ENCODE measurements around the gene CAMTA1.

The CAMTA1 gene

GRCh38 chr1:7269525-7269924, 484.3 kb downstream of the CAMTA1 start:
- DNase-seq = no peak

DNA sequence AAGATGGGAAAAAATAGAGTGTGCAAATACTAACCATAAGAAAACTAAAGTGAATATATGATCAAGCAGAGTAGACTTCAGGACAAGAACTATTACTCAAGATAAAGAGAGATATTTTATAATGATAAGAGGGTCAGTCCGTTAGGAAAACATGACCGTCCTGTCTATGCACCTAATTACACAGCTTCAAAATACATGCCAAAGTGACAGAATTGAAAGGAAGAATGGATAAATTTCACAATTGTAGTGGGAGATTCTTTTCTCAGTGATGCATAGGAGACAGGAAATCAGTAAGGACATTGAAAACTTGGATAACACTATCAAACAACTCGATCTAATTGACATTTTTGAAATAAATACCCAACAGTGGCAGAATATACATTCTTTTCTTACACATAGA, 489.0 kb downstream of the CAMTA1 start:
- no peak for DNase-seq

DNA sequence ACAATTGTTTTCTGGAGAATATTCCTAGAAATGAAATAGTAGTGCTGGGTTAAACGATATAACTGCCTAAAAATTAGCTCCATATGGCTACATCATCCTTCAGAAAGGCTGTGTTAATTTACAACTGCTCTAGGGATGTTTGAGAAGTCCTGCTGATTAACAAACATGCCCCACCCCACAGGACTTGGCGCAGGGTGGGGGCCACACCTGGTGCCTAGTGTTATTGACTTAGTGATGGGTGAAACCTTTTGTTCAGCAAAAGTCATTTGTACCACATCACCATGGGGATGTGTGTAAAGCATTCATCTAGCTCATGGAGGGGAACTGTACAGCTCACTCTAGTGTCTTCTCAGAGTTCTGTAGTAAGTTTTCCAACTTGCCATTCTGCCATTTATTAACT, 492.8 kb downstream of the CAMTA1 start:
- DNase-seq = no peak

GRCh38 chr1:7278827-7279765, 493.8 kb downstream of the CAMTA1 start:
- no peak for DNase-seq

GRCh38 chr1:7279769-7280168, 494.5 kb downstream of the CAMTA1 start:
- no peak for DNase-seq

DNA sequence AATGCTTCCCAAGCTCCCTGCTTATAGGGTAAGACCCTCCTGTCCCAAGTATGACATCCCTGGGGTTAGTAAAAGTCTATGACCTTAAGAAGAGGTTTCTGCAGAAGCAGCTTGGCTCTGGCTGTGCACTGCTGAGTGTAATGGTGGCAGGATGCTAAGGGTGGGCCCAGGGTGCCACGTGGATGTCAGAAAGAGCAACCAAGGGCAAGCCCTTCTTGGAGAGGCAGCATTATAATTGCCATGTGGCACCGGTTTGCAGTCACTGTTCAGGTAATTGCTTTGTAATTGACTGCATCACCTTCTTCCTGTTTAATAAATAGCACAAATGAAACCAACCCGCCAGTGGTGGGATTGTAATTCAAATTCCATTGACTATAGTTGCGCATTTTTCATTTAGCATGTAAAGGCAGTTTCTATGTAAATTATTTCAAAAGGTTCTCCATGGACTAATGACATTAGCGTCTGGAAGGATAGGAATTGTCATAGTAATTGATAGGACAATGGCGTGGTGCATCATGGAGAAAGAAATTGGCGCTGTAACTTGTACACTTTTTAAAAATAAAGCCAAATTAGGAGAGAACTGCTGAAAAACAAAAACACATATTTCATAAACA, 495.2 kb downstream of the CAMTA1 start:
- DNase-seq = no peak

- no peak for DNase-seq
Observed at GRCh38 chr1:7281821-7282220, 496.6 kb downstream of the CAMTA1 start.

- DNase-seq = no peak
Observed at GRCh38 chr1:7284839-7285435, 499.7 kb downstream of the CAMTA1 start.

GRCh38 chr1:7285856-7286454, 500.7 kb downstream of the CAMTA1 start:
- no peak for DNase-seq

GRCh38 chr1:7287013-7287412, 501.8 kb downstream of the CAMTA1 start:
- no peak for DNase-seq

DNA sequence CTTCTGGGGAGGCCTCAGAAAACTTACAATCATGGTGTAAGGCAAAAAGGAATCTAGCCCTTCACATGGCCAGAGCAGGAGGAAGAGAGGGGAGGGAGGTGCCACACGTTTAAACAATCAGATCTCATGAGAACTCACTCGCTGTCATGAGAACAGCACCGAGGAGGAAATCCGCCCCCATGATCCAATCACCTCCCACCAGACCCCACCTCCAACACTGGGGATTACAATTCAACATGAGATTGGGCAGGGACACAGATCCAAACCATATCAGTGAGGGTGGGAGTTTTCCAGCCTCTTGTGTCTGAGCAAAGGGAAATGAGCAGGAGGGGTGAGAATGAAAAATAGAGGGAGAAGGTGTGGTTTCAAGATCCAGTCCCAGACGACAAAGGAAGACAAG, 503.7 kb downstream of the CAMTA1 start:
- DNase-seq = no peak

DNA sequence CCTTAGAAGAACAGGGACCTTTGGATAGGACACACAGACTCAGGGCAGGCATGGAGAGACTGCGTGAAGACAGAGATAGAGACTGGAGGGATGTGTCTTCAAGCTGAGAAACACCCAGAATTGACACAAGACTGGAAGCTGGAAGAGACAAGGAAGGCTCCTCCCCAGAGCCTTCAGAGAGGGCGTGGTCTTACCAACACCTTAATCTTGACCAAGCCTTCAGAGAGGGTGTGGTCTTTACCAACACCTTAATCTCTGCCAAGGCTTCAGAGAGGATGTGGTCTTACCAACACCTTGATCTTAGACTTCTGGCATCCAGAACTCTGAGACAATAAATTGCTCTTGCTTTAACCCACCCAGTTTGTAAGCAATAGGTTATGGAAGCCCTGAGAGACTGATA, 504.4 kb downstream of the CAMTA1 start:
- no peak for DNase-seq

- DNase-seq = no peak
Observed at GRCh38 chr1:7290971-7291970, 506.0 kb downstream of the CAMTA1 start.

DNA sequence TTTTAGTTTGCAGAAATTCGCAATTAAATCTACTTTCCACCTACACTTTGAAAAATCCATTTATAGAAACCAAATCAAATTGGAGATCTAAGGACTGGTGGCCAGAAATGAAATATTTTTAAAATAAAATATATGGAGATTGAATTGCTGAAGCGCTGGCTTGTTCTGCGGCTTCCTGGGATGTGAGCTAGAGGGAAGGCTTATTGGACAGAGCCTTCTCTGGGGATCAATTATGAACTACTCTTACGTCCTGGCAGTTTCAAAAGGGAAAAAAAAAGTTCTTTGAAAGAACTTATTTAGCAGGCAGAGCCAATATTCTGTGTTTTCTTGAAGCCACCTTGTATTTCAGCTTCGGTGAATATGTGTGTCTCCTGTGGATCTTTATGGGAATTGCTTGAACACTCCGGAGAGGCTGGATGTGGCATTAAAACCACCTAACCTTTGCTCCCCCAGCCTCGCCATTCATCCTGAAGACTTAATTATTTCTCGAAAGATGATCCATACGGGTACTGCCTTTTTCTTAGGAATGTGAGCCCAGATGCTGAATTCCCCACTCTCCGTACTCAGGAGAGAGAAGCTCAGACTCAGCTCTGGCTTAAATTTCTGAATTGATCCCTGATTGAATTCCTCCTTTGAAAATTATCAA, 506.9 kb downstream of the CAMTA1 start:
- DNase-seq = no peak

- no peak for DNase-seq
Observed at GRCh38 chr1:7292714-7293419, 507.6 kb downstream of the CAMTA1 start.

DNA sequence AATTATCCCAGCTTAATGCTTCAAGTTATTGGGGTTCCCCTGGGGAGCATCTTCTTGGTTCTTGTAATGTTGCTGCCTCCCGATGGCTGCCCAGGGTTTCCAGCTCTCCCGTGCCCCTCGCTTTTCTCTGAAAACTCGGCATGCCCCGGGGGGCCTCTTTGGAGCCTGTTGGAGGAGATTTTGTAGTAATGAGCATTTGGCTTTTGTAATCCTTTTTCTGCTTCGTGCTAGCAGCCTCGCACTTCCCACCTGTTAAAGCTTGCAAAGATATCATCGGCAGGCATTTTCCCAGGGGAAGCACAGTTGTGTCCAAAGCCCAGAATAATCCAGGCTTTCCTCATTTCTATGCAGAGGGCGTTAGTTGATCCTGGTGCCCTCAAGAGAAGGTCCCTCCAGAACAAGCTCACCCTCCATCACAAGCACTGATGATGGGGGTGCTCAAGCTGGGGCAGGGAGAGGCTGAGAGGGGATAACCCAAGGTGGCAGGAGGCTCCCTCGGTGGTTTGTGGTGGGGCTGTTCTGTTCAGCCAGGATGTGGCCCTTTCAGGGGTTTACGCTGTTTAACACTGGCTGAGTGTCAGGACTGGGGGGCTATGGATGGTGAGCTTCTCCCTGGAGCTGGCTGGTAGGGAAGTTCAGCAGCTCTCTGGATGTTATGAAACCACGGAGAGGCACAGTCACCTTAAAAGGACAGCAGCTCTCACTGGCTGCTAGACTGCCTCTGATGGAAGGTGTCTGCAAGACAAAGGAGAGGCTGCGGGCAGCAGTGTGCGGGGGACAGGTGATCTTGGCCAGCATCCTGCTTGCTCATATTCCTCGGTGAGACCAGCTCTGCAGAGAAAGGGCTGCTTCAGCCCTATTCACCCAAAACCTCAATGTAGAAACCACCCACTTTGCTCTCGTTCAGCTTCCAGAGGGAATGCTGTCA, 508.7 kb downstream of the CAMTA1 start:
- DNase-seq = no peak

GRCh38 chr1:7294636-7295035, 509.4 kb downstream of the CAMTA1 start:
- no peak for DNase-seq

DNA sequence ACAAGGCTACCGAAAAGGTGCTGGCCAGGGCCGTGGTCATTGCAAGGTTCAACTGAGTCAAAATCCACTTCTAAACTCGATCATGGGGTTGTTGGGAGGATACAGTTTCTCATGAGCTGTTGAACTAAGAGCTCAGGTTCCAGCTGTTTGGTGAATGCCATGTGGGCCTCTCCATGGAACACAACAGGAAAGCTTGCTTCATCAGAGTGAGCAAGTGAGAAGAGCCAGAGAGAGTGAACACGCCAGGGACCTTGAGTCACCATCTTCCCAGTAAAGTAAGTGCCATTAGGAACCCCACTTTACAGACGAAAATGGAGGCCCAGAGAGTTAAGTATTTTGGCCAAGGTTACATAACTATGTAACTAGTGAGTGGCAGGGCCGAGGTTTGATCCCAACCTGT, 510.7 kb downstream of the CAMTA1 start:
- no peak for DNase-seq

GRCh38 chr1:7296968-7297367, 511.7 kb downstream of the CAMTA1 start:
- no peak for DNase-seq

GRCh38 chr1:7298145-7298544, 512.9 kb downstream of the CAMTA1 start:
- no peak for DNase-seq

Data from activated naive CD4-positive, alpha-beta T cell (primary cell).